SK-N-MC (cell line): ENCODE measurements around the gene ASCL1.

Experiments
- EZH2 ChIP-seq: fragments of 200-600 bp; sonication (generic); IDR thresholded peaks from one replicate; pipeline ENCODE4 v1.6.1; 2017; ENCODE audit warnings: antibody characterized with exemption
- POLR2AphosphoS5 ChIP-seq: IDR thresholded peaks from 2 replicates; pipeline ENCODE4 v1.6.1; 2012; ENCODE audit warnings: mild to moderate bottlenecking, low read depth, low read length, borderline replicate concordance

GRCh38 chr12:102963796-102964195 lies 6.3 kb downstream of the ASCL1 start:
- TF ChIP-seq EZH2 (no peak), POLR2AphosphoS5 (no peak)
